DOHH2 (cell line): Measurements from ENCODE around the gene TRIM16.
"Not testable (repeated sequence)": the region's sequence is repeated elsewhere in the genome, so short reads cannot be mapped to it uniquely, and the experiment has no call there.

Experiments used
- CTCF ChIP-seq: fragments of 200-600 bp; sonication (generic); IDR thresholded peaks from one replicate; pipeline ENCODE4 v1.5.1; 2014; ENCODE audit warnings: antibody characterized with exemption, mild to moderate bottlenecking, low read depth, low read length; ENCODE audit not compliant: poor library complexity, severe bottlenecking
- EZH2phosphoT487 ChIP-seq: fragments of 200-600 bp; sonication (generic); IDR thresholded peaks from 2 replicates; pipeline ENCODE4 v1.6.1; 2017; ENCODE audit warnings: borderline replicate concordance, mild to moderate bottlenecking, antibody characterized with exemption, low read length, moderate library complexity, mixed read lengths

- TF ChIP-seq EZH2phosphoT487, CTCF: not testable (repeated sequence)
Observed at GRCh38 chr17:15623255-15623654, 60.9 kb downstream of the TRIM16 start.
